KMS-11 (cell line): ENCODE results near the gene EFHB.

Experiments used
- H2AFZ ChIP-seq: fragments of 200-600 bp; sonication (generic); 2 replicates; pipeline ENCODE4 v1.6.1; 2016; ENCODE audit warnings: antibody characterized with exemption, mixed run types, low read depth
- H3K27ac ChIP-seq: fragments of 200-600 bp; sonication (generic); 2 replicates; pipeline ENCODE4 v1.6.1; 2016; ENCODE audit warnings: mild to moderate bottlenecking, mixed run types
- H3K27me3 ChIP-seq: fragments of 200-600 bp; sonication (generic); 2 replicates; pipeline ENCODE4 v1.6.1; 2017; ENCODE audit warnings: mild to moderate bottlenecking, low read depth, mixed run types, moderate library complexity; ENCODE audit not compliant: insufficient read depth
- H3K36me3 ChIP-seq: fragments of 200-600 bp; sonication (generic); 2 replicates; pipeline ENCODE4 v1.6.1; 2017; ENCODE audit warnings: mild to moderate bottlenecking, mixed run types; ENCODE audit not compliant: insufficient read depth
- H3K4me1 ChIP-seq: fragments of 200-600 bp; sonication (generic); 2 replicates; pipeline ENCODE4 v1.6.1; 2016; ENCODE audit warnings: mild to moderate bottlenecking, low read depth, mixed run types; ENCODE audit not compliant: poor library complexity, severe bottlenecking
- H3K4me2 ChIP-seq: fragments of 200-600 bp; sonication (generic); 2 replicates; pipeline ENCODE4 v1.7.0; 2016; ENCODE audit warnings: mild to moderate bottlenecking, mixed run types
- H3K4me3 ChIP-seq: fragments of 200-600 bp; sonication (generic); IDR thresholded peaks from 2 replicates; pipeline ENCODE4 v1.6.1; 2017; ENCODE audit warnings: low read depth, low read length, mixed read lengths; ENCODE audit not compliant: insufficient read depth
- H3K79me2 ChIP-seq: fragments of 200-600 bp; sonication (generic); 2 replicates; pipeline ENCODE4 v1.6.1; 2016; ENCODE audit warnings: low read depth, mixed run types; ENCODE audit not compliant: insufficient read depth
- H3K9ac ChIP-seq: fragments of 200-600 bp; sonication (generic); 2 replicates; pipeline ENCODE4 v1.6.1; 2016; ENCODE audit warnings: mild to moderate bottlenecking, mixed run types
- H4K20me1 ChIP-seq: fragments of 200-600 bp; sonication (generic); 2 replicates; pipeline ENCODE4 v1.6.1; 2016; ENCODE audit warnings: mild to moderate bottlenecking, mixed run types; ENCODE audit not compliant: insufficient read depth
- CTCF ChIP-seq: fragments of 200-600 bp; sonication (generic); conservative IDR thresholded peaks from 2 replicates; pipeline ENCODE4 v1.6.1; 2017; ENCODE audit warnings: low read depth, mild to moderate bottlenecking, antibody characterized with exemption, low read length, moderate library complexity, mixed read lengths

EFHB gene

GRCh38 chr3:19938295-19938627 lies 4.2 kb upstream of the EFHB start:
- Histone ChIP-seq H3K4me2 (no peak overlapping the region), H3K27ac (no peak overlapping the region), H3K9ac (no peak overlapping the region), H4K20me1 (no peaks in the 10 kb centered on the region), H3K4me3 (no peak overlapping the region), H3K79me2 (no peaks in the 10 kb centered on the region), H3K4me1 (no peaks in the 10 kb centered on the region), H3K27me3 (no peaks in the 10 kb centered on the region), H3K36me3 (no peaks in the 10 kb centered on the region), H2AFZ (no peak overlapping the region)
- TF ChIP-seq CTCF: no peak

GRCh38 chr3:19937459-19938294 lies 3.7 kb upstream of the EFHB start:
- no peaks in the 10 kb centered on the region for H4K20me1 ChIP-seq
- H3K27me3 ChIP-seq: no peaks in the 10 kb centered on the region
- no peaks in the 10 kb centered on the region for H3K36me3 ChIP-seq
- no peak overlapping the region for H3K9ac ChIP-seq
- no peaks in the 10 kb centered on the region for H3K79me2 ChIP-seq
- no peak overlapping the region for H3K4me3 ChIP-seq
- no peaks in the 10 kb centered on the region for H3K4me1 ChIP-seq
- H3K27ac ChIP-seq: no peak overlapping the region
- TF ChIP-seq CTCF: no peak
- H3K4me2 ChIP-seq: no peak overlapping the region
- H2AFZ ChIP-seq: no peak overlapping the region

- H4K20me1 ChIP-seq: no peaks in the 10 kb centered on the region
- H3K4me2 ChIP-seq: no peak overlapping the region
- no peak overlapping the region for H3K9ac ChIP-seq
- no peak overlapping the region for H3K27ac ChIP-seq
- no peaks in the 10 kb centered on the region for H3K36me3 ChIP-seq
- peaks cover 15% of the 10 kb centered on the region for H3K4me1 ChIP-seq
- H3K4me3 ChIP-seq: no peak overlapping the region
- no peaks in the 10 kb centered on the region for H3K27me3 ChIP-seq
- H3K79me2 ChIP-seq: no peaks in the 10 kb centered on the region
- no peak for TF ChIP-seq CTCF
- no peak overlapping the region for H2AFZ ChIP-seq
Measured at GRCh38 chr3:19932422-19932821, 1.6 kb downstream of the EFHB start.

- no peaks in the 10 kb centered on the region for H4K20me1 ChIP-seq
- H2AFZ ChIP-seq: no peak overlapping the region
- TF ChIP-seq CTCF: no peak
- no peak overlapping the region for H3K4me3 ChIP-seq
- H3K36me3 ChIP-seq: no peaks in the 10 kb centered on the region
- no peaks in the 10 kb centered on the region for H3K79me2 ChIP-seq
- H3K9ac ChIP-seq: no peak overlapping the region
- no peaks in the 10 kb centered on the region for H3K27me3 ChIP-seq
- peaks cover 15% of the 10 kb centered on the region for H3K4me1 ChIP-seq
- H3K27ac ChIP-seq: no peak overlapping the region
- peak overlapping the region; percentile 15; the same call in 1 of the 2 replicates for H3K4me2 ChIP-seq
Measured at GRCh38 chr3:19931767-19932188, 2.2 kb downstream of the EFHB start.
